AG09319 (cell line): ENCODE data around the gene SLC39A8.
"Not testable (repeated sequence)": the region's sequence is repeated elsewhere in the genome, so short reads cannot be mapped to it uniquely, and the experiment has no call there.

Experiments
- DNase-seq: peaks from one replicate; pipeline ENCODE4 v3.0.0-alpha.2; 2010; ENCODE audit warnings: low read depth; ENCODE audit errors: extremely low read depth
- TF ChIP-seq, protein P1 (sequence below): IDR thresholded peaks from 2 replicates; pipeline ENCODE4 v1.5.1; 2011; ENCODE audit warnings: low read depth, mild to moderate bottlenecking, inconsistent platforms, low read length, moderate library complexity

Gene SLC39A8

DNA sequence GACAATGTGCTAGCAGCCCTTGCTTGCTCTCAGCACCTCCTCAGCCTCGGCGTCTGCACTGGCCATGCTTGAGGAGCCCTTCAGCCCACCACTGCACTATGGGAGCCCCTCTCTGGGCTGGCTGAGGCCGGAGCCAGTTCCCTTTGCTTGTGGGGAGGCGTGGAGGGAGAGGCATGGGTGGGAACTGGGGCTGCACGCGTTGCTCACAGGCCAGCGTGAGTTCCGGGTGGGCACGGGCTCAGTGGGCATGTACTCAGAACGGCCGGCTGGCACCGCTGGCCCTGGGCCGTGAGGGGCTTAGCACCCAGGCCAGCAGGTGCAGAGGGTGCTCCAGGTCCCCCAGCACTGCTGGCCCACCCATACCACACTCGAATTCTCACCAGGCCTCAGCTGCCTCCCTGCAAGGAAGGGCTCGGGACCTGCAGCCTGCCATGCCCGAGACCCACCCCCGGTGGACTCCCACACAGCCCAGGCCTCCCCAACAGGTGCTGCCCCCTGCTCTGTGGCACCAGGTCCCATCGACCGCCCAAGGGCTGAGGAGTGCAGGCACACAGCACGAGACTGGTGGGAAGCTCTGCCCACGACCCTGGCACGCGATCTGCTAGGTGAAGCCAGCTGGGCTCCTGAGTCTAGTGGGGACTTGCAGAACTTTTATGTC, 100.3 kb downstream of the SLC39A8 start:
- no peak for DNase-seq
- TF ChIP-seq, protein P1, sequence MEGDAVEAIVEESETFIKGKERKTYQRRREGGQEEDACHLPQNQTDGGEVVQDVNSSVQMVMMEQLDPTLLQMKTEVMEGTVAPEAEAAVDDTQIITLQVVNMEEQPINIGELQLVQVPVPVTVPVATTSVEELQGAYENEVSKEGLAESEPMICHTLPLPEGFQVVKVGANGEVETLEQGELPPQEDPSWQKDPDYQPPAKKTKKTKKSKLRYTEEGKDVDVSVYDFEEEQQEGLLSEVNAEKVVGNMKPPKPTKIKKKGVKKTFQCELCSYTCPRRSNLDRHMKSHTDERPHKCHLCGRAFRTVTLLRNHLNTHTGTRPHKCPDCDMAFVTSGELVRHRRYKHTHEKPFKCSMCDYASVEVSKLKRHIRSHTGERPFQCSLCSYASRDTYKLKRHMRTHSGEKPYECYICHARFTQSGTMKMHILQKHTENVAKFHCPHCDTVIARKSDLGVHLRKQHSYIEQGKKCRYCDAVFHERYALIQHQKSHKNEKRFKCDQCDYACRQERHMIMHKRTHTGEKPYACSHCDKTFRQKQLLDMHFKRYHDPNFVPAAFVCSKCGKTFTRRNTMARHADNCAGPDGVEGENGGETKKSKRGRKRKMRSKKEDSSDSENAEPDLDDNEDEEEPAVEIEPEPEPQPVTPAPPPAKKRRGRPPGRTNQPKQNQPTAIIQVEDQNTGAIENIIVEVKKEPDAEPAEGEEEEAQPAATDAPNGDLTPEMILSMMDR, result no peak

DNA sequence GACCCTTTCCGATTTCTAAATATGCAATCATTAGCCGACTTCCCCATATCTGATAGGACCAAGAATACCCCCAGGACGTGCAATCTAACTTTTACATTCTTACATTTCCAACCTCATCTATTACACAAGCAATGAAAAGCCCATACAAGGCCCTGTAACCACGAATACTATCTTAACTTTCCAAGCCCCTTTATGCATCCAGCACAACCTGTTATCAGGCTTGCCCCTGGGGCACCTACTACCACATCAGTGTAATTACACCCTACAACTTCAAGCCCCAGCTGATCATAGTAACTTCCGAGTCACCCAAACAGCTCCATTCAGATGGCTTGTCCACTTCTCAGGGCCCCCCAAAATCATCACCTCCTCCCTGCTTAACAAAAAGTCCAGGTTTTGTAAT, 102.0 kb downstream of the SLC39A8 start:
- not testable (repeated sequence) for DNase-seq

DNA sequence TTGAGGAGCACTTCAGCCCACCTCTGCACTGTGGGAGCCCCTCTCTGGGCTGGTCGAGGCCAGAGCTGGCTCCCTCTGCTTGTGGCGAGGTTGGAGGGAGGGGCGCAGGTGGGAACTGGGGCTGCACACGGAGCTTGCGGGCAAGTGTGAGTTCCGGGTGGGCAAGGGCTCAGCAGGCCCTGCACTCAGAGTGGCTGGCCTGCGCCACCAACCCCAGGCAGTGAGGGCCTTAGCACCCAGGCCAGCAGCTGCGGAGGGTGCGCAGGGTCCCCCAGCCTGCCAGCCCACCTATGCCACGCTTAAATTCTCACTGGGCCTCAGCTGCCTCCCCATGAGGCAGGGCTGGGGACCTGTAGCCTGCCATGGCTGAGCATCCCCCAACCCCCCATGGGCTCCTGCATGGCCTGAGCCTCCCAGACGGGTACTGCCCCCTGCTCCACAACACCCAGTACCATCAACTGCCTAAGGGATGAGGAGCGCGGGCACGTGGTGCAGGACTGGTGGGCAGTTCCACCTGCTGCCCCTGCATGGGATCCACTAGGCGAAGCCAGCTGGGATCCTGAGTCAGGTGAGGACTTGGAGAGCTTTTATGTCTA, 110.9 kb downstream of the SLC39A8 start:
- TF ChIP-seq, protein P1, result no peak
- DNase-seq, result no peak

DNA sequence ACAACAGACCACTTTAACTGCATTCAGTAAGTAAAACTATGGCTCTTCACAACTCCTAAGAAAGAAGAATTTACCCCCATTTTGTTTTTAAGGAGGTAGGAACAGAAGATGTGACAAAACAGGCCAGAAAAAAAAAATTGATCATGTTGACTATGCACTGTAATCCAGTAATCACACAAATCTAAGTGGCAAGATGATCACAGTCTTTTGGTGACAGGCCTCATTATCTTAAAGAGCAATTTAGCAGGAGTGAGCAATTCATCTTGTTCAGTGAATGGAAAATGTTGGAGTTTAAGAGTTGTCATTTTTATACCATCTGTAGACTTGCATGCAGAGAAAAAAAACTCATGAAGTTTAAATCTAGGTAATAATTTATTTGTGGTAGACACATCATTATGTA, 115.1 kb downstream of the SLC39A8 start:
- TF ChIP-seq, protein P1, result no peak
- DNase-seq, result no peak

DNA sequence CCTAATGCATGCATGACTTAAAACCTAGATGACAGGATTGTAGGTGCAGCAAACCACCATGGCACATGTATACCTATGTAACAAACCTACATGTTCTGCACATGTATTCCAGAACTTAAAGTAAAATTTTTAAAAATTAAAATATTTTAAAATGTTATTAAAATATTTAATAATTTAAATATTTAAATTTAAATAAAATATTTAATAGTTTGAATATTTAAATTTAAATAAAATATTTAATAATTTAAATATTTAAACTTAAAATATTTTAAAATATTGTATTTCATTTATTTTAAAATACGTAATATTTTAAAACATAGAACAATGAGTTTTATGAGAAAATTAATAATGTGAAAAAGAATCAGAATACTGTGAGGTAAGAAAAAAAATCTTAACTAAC, 117.9 kb downstream of the SLC39A8 start:
- TF ChIP-seq, protein P1, result no peak
- DNase-seq, result no peak

DNA sequence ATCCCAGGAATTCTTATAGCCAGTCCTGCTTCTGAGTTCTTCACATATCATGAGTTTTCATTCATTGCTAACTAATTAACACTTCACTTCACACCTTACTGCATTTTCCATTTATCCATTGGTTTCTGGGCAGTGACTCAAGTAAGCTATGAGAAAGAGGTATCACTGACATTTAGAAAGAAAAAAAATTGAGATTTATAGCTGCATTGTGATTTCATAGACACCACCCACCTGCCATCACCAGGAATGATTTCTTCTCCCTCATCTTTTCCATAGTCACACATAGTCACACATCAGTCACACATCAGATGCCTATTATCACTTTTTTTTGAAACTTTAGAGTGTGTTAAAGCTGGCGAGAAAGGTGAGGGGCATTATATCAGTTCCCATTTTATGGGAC, 121.8 kb downstream of the SLC39A8 start:
- no peak for DNase-seq
- TF ChIP-seq, protein P1, result no peak

DNA sequence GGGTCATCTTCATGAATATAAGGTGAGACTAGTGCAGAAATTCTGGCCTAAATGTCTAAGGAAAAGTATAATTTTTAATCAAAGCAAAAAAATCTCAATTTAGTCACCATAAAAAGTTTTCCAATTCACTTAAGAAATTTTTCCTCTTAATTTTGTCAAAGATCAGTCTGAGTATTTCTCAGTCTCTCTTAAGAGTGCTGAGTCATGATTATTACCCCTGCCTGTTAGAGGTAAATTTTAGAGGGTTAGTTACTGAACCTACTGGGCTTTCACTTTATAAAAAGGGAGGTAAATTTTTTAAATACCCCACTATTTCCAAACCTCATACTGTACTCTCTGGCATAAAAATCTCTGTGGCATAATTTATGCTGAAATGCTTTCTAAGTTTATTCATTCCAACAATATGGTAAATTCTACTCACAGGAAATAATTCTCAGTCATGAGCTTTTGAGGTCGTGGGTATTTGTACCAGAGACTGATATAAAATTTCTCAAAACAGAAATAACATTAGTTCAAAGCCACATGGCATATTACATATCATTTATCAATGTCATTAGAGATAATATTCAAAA, 122.4 kb downstream of the SLC39A8 start:
- TF ChIP-seq, protein P1, result no peak
- DNase-seq, result no peak
